HepG2 (cell line): ENCODE measurements around the gene C2orf78. TPM values are rescaled to one million over a fixed set of nuclear protein-coding genes. Genes with fewer than 3 reads are reported as not detected.
A peak's percentile ranks its signal among the peaks of the same experiment; 100 is the strongest.

ENCODE experiments used
- ATF7 ChIP-seq, 2 experiments: fragments of 450-650 bp in 1 of 2; sonication (generic) in 1 of 2; formaldehyde crosslinking in 1 of 2; IDR thresholded peaks; 2 replicates each; pipeline versions ENCODE4 v1.4.0 to v1.6.1; 2016 to 2020; ENCODE audit warnings: antibody characterized with exemption in 1 of 2, mild to moderate bottlenecking in 1 of 2, missing genetic modification reagents in 1 of 2
- ATF7-NPFF ChIP-seq: sonication (generic); formaldehyde crosslinking; IDR thresholded peaks from 2 replicates; pipeline ENCODE4 v1.8.1; 2023; ENCODE audit warnings: mild to moderate bottlenecking, low read depth, missing genetic modification reagents, moderate library complexity
- CCDC6 ChIP-seq: sonication (generic); formaldehyde crosslinking; IDR thresholded peaks from 2 replicates; pipeline ENCODE4 v1.8.1; 2022; ENCODE audit warnings: mild to moderate bottlenecking, missing genetic modification reagents, moderate library complexity
- NCOA2 ChIP-seq: sonication (generic); formaldehyde crosslinking; IDR thresholded peaks from 2 replicates; pipeline ENCODE4 v1.8.0; 2022; ENCODE audit warnings: inconsistent platforms
- RARG ChIP-seq: sonication (generic); formaldehyde crosslinking; IDR thresholded peaks from 2 replicates; pipeline ENCODE4 v1.4.0; 2020; ENCODE audit warnings: low read depth, mild to moderate bottlenecking, missing genetic modification reagents
- REXO4 ChIP-seq: sonication (generic); formaldehyde crosslinking; IDR thresholded peaks from 2 replicates; pipeline ENCODE4 v1.8.0; 2022; ENCODE audit warnings: missing genetic modification reagents, mild to moderate bottlenecking, borderline replicate concordance
- ZNF10 ChIP-seq: sonication (generic); formaldehyde crosslinking; IDR thresholded peaks from 2 replicates; pipeline ENCODE4 v1.4.0; 2020; ENCODE audit warnings: mild to moderate bottlenecking, low read depth, missing genetic modification reagents, borderline replicate concordance
- ZNF20 ChIP-seq: sonication (generic); formaldehyde crosslinking; IDR thresholded peaks from 2 replicates; pipeline ENCODE4 v1.4.0; 2020; ENCODE audit warnings: mild to moderate bottlenecking, moderate library complexity, missing genetic modification reagents
- ZNF205 ChIP-seq: IDR thresholded peaks from 2 replicates; pipeline ENCODE4 v1.6.1; 2018; ENCODE audit warnings: missing biosample characterization, missing genetic modification reagents
- ZNF207 ChIP-seq: fragments of 450-650 bp; IDR thresholded peaks from 2 replicates; pipeline ENCODE4 v1.6.1; 2016; ENCODE audit warnings: antibody characterized with exemption, borderline replicate concordance
- ZNF235 ChIP-seq: sonication (generic); formaldehyde crosslinking; IDR thresholded peaks from 2 replicates; pipeline ENCODE4 v1.8.1; 2023; ENCODE audit warnings: mild to moderate bottlenecking, missing genetic modification reagents, borderline replicate concordance
- ZNF614 ChIP-seq: IDR thresholded peaks from 2 replicates; pipeline ENCODE4 v1.6.1; 2018; ENCODE audit warnings: missing biosample characterization, missing genetic modification reagents, inconsistent platforms, borderline replicate concordance
- polyA plus RNA-seq, 8 experiments: library from polyadenylated mRNA; depleted of rRNA in 3 of 8; stranded (reverse) in 7 of 8; unstranded in 1 of 8; fragments of >200 nt; fragmentation: Illumina TruSeq in 4 of 8; extraction: Trizol in 4 of 8; gene quantifications; 2 replicates each; pipeline versions ENCODE4 v1.2.1 to v1.2.3, GENCODE V29; 2011 to 2016; ENCODE audit warnings: low read depth in 4 of 8, missing spikeins in 1 of 8, mixed read lengths in 1 of 8; ENCODE audit not compliant: insufficient read depth in 1 of 8
- total RNA-seq, 5 experiments: library from RNA; depleted of rRNA; stranded (reverse); fragments of >200 nt; fragmentation: Illumina TruSeq; extraction: Trizol; gene quantifications; 2 replicates each; pipeline ENCODE4 v1.2.3, GENCODE V29; 2016; ENCODE audit warnings: low read depth in 1 of 5
- TF ChIP-seq, protein P1 (sequence below): sonication (generic); formaldehyde crosslinking; IDR thresholded peaks from 2 replicates; pipeline ENCODE4 v1.4.0; 2020; ENCODE audit warnings: low read depth, mild to moderate bottlenecking, missing genetic modification reagents
- TF ChIP-seq, protein P2 (sequence below): sonication (generic); formaldehyde crosslinking; IDR thresholded peaks from 2 replicates; pipeline ENCODE4 v1.4.0; 2020; ENCODE audit warnings: missing genetic modification reagents
- TF ChIP-seq, protein P3 (sequence below), 2 experiments: sonication (generic) in 1 of 2; formaldehyde crosslinking in 1 of 2; IDR thresholded peaks; 2 replicates each; pipeline versions ENCODE4 v1.6.1 to v1.9.0; 2014 to 2022; ENCODE audit warnings: antibody characterized with exemption in 1 of 2, borderline replicate concordance in 1 of 2, inconsistent platforms in 1 of 2, low read depth in 1 of 2, missing genetic modification reagents in 1 of 2
- TF ChIP-seq, protein P4 (sequence below): sonication (generic); formaldehyde crosslinking; IDR thresholded peaks from 2 replicates; pipeline ENCODE4 v1.4.0; 2020; ENCODE audit warnings: mild to moderate bottlenecking, missing genetic modification reagents
- TF ChIP-seq, protein P5 (sequence below): sonication (generic); formaldehyde crosslinking; IDR thresholded peaks from 2 replicates; pipeline ENCODE4 v1.4.0; 2020; ENCODE audit warnings: missing genetic modification reagents, borderline replicate concordance

Gene C2orf78
- total and polyA plus RNA-seq, 2 of the 13 experiments (the other 11 are each of a cell fraction or from before 2014, with no cell fraction given): not detected

DNA sequence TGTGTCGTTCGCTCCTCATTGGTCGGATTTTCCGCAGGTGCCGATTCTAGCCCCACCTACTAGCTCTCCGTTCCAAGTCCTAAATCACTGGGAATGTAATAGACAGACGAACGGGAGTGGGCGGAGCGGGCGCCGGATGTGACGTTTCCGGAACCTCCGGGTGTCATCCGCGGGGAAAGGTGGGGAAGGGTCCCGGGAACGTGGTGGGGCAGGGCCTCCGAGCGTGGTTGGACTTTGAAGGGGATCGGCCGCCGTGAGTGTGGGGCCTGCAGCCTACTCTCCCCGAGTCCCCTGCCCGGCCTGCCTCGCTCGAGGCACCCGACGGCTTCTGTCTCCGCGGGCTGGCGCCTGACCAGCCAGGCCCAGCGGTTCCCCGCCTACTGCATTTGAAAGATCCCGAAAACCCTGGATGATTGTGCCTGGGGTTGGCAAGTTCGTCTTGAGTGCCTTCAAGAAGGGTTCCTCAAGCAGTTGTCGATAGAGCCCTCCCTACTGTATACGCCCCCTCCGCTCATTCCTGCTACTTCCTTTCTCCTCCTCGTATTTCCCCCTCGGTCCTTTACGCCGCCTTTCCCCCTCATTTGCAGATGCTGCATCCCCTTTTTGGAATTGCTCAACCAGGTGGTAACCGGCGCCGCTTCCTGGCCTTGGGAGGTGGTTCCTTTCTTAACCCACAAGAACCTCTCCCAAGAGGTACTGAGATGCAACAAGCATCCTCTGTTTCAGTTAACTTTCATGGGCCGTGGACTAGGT is 45.0 kb downstream of the C2orf78 start, which contains the start of gene STAMBP (continued):
- TF ChIP-seq CCDC6: no peak
- TF ChIP-seq RARG: no peak
- TF ChIP-seq, protein P1, sequence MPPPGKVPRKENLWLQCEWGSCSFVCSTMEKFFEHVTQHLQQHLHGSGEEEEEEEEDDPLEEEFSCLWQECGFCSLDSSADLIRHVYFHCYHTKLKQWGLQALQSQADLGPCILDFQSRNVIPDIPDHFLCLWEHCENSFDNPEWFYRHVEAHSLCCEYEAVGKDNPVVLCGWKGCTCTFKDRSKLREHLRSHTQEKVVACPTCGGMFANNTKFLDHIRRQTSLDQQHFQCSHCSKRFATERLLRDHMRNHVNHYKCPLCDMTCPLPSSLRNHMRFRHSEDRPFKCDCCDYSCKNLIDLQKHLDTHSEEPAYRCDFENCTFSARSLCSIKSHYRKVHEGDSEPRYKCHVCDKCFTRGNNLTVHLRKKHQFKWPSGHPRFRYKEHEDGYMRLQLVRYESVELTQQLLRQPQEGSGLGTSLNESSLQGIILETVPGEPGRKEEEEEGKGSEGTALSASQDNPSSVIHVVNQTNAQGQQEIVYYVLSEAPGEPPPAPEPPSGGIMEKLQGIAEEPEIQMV (CRISPR knock-in tag): peak; percentile 42; the same call in 1 of the 2 replicates
- no peak for TF ChIP-seq ZNF10 (CRISPR knock-in tag)
- no peak for TF ChIP-seq ATF7 (IDR thresholded peaks at IDR 0.05)
- no peak for TF ChIP-seq ATF7 (CRISPR knock-in tag; IDR thresholded peaks at IDR 0.05)
- TF ChIP-seq ZNF205 (CRISPR knock-in tag): no peak
- TF ChIP-seq ZNF614 (CRISPR knock-in tag): peak; percentile 67; the same call in 1 of the 2 replicates
- TF ChIP-seq ZNF20: no peak
- TF ChIP-seq ZNF207: no peak
- no peak for TF ChIP-seq ZNF235 (CRISPR knock-in tag)
- TF ChIP-seq ATF7-NPFF (CRISPR knock-in tag): peak; percentile 71
- TF ChIP-seq, protein P2, sequence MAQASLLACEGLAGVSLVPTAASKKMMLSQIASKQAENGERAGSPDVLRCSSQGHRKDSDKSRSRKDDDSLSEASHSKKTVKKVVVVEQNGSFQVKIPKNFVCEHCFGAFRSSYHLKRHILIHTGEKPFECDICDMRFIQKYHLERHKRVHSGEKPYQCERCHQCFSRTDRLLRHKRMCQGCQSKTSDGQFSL (CRISPR knock-in tag): no peak
- TF ChIP-seq, protein P3, sequence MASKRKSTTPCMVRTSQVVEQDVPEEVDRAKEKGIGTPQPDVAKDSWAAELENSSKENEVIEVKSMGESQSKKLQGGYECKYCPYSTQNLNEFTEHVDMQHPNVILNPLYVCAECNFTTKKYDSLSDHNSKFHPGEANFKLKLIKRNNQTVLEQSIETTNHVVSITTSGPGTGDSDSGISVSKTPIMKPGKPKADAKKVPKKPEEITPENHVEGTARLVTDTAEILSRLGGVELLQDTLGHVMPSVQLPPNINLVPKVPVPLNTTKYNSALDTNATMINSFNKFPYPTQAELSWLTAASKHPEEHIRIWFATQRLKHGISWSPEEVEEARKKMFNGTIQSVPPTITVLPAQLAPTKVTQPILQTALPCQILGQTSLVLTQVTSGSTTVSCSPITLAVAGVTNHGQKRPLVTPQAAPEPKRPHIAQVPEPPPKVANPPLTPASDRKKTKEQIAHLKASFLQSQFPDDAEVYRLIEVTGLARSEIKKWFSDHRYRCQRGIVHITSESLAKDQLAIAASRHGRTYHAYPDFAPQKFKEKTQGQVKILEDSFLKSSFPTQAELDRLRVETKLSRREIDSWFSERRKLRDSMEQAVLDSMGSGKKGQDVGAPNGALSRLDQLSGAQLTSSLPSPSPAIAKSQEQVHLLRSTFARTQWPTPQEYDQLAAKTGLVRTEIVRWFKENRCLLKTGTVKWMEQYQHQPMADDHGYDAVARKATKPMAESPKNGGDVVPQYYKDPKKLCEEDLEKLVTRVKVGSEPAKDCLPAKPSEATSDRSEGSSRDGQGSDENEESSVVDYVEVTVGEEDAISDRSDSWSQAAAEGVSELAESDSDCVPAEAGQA (IDR thresholded peaks at IDR 0.05; ENCODE audit: low read depth): peak; percentile 87
- TF ChIP-seq, protein P3 (CRISPR knock-in tag; IDR thresholded peaks at IDR 0.05; ENCODE audit: borderline replicate concordance): no peak
- TF ChIP-seq NCOA2 (CRISPR knock-in tag): 0 out of 2 replicates have a peak, but pooled peaks have one; percentile 15
- TF ChIP-seq, protein P4, sequence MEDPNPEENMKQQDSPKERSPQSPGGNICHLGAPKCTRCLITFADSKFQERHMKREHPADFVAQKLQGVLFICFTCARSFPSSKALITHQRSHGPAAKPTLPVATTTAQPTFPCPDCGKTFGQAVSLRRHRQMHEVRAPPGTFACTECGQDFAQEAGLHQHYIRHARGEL (CRISPR knock-in tag): no peak
- no peak for TF ChIP-seq REXO4 (CRISPR knock-in tag)
- TF ChIP-seq, protein P5, sequence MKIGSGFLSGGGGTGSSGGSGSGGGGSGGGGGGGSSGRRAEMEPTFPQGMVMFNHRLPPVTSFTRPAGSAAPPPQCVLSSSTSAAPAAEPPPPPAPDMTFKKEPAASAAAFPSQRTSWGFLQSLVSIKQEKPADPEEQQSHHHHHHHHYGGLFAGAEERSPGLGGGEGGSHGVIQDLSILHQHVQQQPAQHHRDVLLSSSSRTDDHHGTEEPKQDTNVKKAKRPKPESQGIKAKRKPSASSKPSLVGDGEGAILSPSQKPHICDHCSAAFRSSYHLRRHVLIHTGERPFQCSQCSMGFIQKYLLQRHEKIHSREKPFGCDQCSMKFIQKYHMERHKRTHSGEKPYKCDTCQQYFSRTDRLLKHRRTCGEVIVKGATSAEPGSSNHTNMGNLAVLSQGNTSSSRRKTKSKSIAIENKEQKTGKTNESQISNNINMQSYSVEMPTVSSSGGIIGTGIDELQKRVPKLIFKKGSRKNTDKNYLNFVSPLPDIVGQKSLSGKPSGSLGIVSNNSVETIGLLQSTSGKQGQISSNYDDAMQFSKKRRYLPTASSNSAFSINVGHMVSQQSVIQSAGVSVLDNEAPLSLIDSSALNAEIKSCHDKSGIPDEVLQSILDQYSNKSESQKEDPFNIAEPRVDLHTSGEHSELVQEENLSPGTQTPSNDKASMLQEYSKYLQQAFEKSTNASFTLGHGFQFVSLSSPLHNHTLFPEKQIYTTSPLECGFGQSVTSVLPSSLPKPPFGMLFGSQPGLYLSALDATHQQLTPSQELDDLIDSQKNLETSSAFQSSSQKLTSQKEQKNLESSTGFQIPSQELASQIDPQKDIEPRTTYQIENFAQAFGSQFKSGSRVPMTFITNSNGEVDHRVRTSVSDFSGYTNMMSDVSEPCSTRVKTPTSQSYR (CRISPR knock-in tag): no peak
